Midbrain (tissue), 1 donor: ENCODE measurements around the gene CYFIP1.
"Not testable (repeated sequence)": the region's sequence is repeated elsewhere in the genome, so short reads cannot be mapped to it uniquely, and the experiment has no call there.

Experiments
- DNase-seq: peaks from one replicate; lab custom pipeline; 2025; lab: John Stamatoyannopoulos, UW

CYFIP1 gene

GRCh38 chr15:22980189-22981050 is at the start of gene CYFIP1:
TSS of gene CYFIP1 (minus strand) at chr15:22980368. CDS start at chr15:22947285, 33,083 bp downstream.
- DNase-seq = peak; percentile 50

- DNase-seq = no peak
Measured at GRCh38 chr15:23026218-23026617, 46.0 kb upstream of the CYFIP1 start.

- DNase-seq = no peak
Measured at GRCh38 chr15:23022156-23022555, 42.0 kb upstream of the CYFIP1 start.

DNA sequence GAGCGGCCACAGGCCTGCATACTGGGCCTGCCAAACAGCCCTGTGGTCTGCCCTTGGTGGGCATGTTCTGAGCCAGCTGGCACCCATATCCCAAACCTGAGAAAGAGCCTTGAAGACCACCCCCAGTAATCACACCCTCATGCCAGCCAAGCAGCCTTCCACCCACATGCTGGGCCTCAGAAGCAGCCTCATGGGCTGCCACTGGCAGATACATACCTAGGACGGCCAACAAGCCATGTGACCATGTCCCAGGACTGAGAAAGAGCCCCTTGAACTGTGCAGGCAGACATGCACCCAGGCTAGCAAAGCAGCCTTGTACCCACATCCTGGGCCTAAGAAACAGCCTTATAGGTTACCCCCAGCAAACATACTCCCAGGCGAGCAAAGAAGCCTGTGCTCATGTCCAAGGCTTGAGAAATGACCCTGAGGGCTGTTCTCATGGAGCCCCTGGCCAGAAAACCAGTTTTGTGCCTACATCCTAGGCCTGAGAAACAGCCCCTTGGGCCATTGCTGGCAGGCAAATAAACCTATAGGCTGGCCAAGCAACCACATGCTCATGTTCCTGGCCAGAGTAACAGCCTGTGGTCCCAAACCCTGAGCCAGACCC is 34.3 kb upstream of the CYFIP1 start:
- no peak for DNase-seq

- DNase-seq = no peak
Measured at GRCh38 chr15:23013681-23014080, 33.5 kb upstream of the CYFIP1 start.

- DNase-seq = not testable (repeated sequence)
Measured at GRCh38 chr15:23012616-23013015, 32.4 kb upstream of the CYFIP1 start.

GRCh38 chr15:23003736-23004135 is 23.6 kb upstream of the CYFIP1 start:
- no peak for DNase-seq

DNA sequence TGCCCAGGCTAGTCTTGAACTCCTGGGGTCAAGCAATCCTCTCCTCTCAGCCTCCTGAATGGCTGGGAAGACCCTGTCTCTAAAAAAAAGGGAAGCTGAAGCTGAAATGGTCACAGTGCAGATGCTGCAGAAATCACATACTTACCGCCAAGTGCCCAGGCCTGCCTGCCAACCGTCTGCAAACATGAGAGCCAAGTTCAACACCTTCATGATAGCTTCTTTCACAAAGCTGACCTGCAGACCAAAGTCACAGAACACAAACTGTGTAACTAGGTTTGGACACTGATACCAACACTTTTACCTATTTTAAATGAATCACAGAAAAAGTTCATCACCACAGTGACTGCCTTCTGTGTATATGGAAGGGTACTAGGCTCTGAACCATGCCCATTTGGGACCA is 22.8 kb upstream of the CYFIP1 start:
- no peak for DNase-seq

GRCh38 chr15:22995795-22996194 is 15.6 kb upstream of the CYFIP1 start:
- no peak for DNase-seq

- DNase-seq = no peak
Measured at GRCh38 chr15:22992024-22992326, 11.8 kb upstream of the CYFIP1 start.

DNA sequence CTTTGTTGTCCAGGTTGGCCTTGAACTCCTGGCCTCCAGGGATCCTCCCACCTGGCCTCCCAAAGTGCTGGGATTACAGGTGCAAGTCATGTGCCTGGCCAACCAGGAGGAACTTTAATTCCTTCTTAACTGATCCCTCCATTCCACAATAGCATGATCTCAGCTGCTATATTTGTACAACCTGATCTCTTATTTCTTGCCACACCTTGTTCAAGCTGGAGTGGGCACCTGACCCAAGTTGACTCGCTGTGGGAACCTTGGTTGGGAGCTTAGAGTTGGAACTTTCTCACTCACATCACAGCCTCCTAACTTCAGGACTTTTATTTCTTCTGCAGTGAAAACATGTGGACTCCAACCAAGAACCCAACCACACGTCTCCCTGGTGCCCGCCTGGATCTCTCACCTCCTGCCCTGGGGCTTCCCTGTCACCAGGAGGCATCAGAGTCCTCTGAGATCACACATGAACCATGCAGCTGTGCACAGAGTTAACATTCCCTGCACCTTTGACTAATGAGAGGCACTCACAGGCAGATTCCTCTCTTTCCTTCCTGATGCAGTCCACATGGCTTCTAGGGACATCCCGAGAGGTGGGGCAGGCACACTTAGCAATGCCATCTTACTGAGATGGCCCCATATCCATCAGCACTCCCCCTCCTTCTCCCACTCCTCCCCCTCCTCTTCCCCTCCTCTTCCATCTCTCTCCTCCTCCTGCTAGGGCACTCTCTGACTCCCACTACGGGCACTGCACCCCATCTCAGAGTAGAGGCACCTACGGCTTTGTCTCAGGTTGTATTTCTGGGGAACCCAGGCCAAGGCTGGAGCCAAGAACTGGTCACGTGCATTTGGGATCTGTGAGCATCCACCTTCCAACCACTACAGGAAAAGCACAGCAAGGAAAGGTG is 9.7 kb upstream of the CYFIP1 start:
- no peak for DNase-seq

DNA sequence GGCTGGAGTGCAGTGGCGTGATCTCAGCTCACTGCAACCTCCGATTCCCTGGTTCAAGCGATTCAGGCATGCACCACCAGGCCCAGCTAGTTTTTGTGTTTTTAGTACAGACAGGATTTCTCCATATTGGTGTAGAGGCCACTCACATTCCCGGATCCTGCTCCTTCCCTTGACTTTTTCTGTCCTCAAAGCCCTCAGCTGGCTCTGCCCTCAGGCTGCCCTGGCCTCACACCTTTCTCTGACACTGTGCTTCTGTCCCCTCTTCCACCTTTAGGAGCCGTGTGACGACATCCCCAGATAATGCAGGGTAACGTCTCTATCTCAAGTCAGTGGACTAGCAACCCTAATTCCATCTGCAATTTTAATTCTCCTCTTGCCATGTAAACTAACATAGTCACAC is 8.6 kb upstream of the CYFIP1 start:
- DNase-seq = no peak

GRCh38 chr15:22981931-22982330 is 1.8 kb upstream of the CYFIP1 start:
- DNase-seq = not testable (repeated sequence)

GRCh38 chr15:22981051-22981840 is 1.1 kb upstream of the CYFIP1 start:
- no peak for DNase-seq

- peak; percentile 19 for DNase-seq
Measured at GRCh38 chr15:22979238-22980188, 655 bp downstream of the CYFIP1 start.

- no peak for DNase-seq
Measured at GRCh38 chr15:22978691-22979237, 1.4 kb downstream of the CYFIP1 start.

GRCh38 chr15:22974745-22975144 is 5.4 kb downstream of the CYFIP1 start:
- peak; percentile 6 for DNase-seq

- DNase-seq = no peak
Measured at GRCh38 chr15:22973987-22974386, 6.2 kb downstream of the CYFIP1 start.

GRCh38 chr15:22973286-22973685 is 6.9 kb downstream of the CYFIP1 start:
- DNase-seq = peak; percentile 26

DNA sequence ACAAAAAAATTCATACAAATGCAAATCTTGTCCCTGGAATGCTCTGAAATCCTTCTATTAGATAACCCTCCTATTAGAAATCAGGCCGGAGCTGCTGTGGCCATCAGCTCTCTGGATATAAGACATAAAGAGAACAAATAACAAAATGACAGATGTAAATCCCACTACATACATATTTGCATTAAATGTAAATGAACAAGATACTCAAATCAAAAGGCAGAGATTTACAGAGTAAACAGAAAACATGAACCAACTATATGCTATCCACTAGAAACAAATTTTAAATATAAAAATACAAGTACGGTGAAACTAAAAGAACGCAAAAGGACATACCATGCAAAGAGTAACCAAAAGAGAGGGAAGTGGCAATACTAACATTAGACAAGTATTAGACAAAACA is 10.7 kb downstream of the CYFIP1 start:
- no peak for DNase-seq
